Endothelial cell (in vitro differentiated cells): Measurements from ENCODE around the gene ACAD10. TPM values are rescaled to one million over a fixed set of nuclear protein-coding genes. Genes with fewer than 3 reads are reported as not detected.
"Not testable (repeated sequence)": the region's sequence is repeated elsewhere in the genome, so short reads cannot be mapped to it uniquely, and the experiment has no call there.

Experiments used
- DNase-seq: peaks from one replicate; pipeline ENCODE4 v3.0.0; 2021; ENCODE audit warnings: low spot score
- H3K27ac Mint-ChIP-seq: one replicate; pipeline ENCODE4 v1.8.0; 2021; ENCODE audit warnings: mixed read lengths, inconsistent platforms; ENCODE audit not compliant: unreplicated experiment
- H3K27me3 Mint-ChIP-seq: one replicate; pipeline ENCODE4 v1.8.0; 2021; ENCODE audit warnings: mild to moderate bottlenecking, moderate library complexity, mixed read lengths, inconsistent platforms; ENCODE audit not compliant: unreplicated experiment
- H3K36me3 Mint-ChIP-seq: one replicate; pipeline ENCODE4 v1.8.0; 2021; ENCODE audit warnings: mild to moderate bottlenecking, low read depth, mixed read lengths, inconsistent platforms; ENCODE audit not compliant: unreplicated experiment
- H3K4me1 Mint-ChIP-seq: one replicate; pipeline ENCODE4 v1.8.0; 2021; ENCODE audit warnings: mild to moderate bottlenecking, mixed read lengths, inconsistent platforms; ENCODE audit not compliant: unreplicated experiment
- H3K4me3 Mint-ChIP-seq: one replicate; pipeline ENCODE4 v1.8.0; 2021; ENCODE audit warnings: mild to moderate bottlenecking, mixed read lengths, inconsistent platforms; ENCODE audit not compliant: unreplicated experiment
- H3K9me3 Mint-ChIP-seq: one replicate; pipeline ENCODE4 v1.8.0; 2021; ENCODE audit warnings: mixed read lengths, inconsistent platforms; ENCODE audit not compliant: unreplicated experiment
- CTCF ChIP-seq: fragments of 200-600 bp; sonication (generic); IDR thresholded peaks from one replicate; pipeline ENCODE4 v1.5.0; 2021; ENCODE audit warnings: antibody characterized with exemption; ENCODE audit not compliant: unreplicated experiment
- total RNA-seq: library from RNA; stranded (reverse); fragmentation: NEBNext Ultra II Directional; extraction: Animal tissue kit (Norgen Biotek cat#: 25700); gene quantifications from one replicate; pipeline ENCODE4 v1.2.1, GENCODE V29; 2021; ENCODE audit not compliant: unreplicated experiment

ACAD10 gene
- total RNA-seq, 1 donor from 2014 or later = 26.8 TPM

DNA sequence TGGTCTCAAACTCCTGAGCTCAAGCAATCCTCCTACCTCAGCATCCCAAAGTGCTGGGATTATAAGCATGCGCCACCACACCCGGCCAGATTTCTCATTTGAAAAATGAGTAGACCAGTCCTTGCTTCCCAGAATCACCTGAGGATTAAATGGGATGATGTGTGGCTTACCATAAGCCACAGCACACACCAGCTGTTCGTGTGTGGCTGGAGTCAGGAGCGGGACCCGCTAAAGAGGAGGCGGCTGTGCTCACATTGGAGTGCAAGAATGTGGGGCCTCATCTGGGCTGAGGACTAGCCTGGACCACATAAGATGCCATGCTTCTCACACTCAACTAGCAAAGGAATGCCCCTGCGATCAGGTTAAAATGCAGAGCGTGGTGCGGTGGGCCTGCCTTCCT is 74.1 kb downstream of the ACAD10 start:
- Mint-ChIP-seq H3K9me3 (no peaks in the 10 kb centered on the region), H3K27me3 (peaks cover 9% of the 10 kb centered on the region), H3K4me1 (peaks cover 25% of the 10 kb centered on the region), H3K36me3 (no peaks in the 10 kb centered on the region), H3K27ac (no peak overlapping the region), H3K4me3 (no peak overlapping the region)
- no peak for DNase-seq
- TF ChIP-seq CTCF = no peak

DNA sequence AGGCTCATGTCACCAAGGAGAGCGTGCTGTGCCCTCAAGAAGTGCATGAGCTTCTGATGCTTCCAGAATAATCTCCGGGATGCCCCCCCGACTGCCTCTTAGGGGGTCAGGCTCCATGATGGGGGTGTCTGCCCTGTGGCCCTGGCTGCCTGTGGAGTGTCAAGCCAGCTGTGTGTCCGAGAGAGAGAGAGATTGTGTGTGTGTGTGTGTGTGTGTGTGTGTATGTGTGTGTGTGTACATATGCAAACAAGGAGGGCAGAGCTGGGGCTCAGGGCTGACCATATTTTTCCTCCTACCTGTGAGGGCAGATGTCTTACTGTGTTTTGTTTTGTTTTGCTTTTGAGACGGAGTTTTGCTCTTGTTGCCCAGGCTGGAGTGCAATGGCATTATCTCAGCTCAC is 75.2 kb downstream of the ACAD10 start:
- Mint-ChIP-seq H3K4me1 (peaks cover 29% of the 10 kb centered on the region), H3K36me3 (no peaks in the 10 kb centered on the region), H3K9me3 (no peaks in the 10 kb centered on the region), H3K27me3 (peaks cover 6% of the 10 kb centered on the region), H3K27ac (no peak overlapping the region), H3K4me3 (peak overlapping the region; percentile 56)
- DNase-seq = no peak
- TF ChIP-seq CTCF = no peak

DNA sequence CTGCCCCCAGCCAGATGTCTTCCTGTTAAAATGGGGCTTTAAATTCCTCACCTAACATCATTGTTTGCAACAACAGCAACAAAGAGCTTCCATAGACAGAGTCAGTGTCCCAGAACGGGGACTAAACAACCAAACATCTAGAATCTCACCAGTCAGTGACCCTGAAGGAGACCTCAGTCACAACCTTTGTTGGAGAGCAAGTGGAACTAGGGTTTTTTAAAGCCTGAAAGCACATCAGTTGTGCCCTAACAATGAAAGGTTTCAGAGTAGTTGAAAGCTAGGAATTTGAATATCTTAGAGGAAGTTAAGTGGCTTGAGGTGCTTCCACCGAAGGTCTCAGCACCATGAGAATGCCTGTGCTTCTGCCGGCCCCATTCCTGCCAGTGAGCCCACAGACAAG is 75.9 kb downstream of the ACAD10 start:
- Mint-ChIP-seq H3K36me3 (no peaks in the 10 kb centered on the region), H3K27ac (peak overlapping the region; percentile 86), H3K27me3 (peaks cover 9% of the 10 kb centered on the region), H3K9me3 (no peaks in the 10 kb centered on the region), H3K4me3 (no peak overlapping the region), H3K4me1 (peaks cover 33% of the 10 kb centered on the region)
- no peak for TF ChIP-seq CTCF
- DNase-seq = no peak

DNA sequence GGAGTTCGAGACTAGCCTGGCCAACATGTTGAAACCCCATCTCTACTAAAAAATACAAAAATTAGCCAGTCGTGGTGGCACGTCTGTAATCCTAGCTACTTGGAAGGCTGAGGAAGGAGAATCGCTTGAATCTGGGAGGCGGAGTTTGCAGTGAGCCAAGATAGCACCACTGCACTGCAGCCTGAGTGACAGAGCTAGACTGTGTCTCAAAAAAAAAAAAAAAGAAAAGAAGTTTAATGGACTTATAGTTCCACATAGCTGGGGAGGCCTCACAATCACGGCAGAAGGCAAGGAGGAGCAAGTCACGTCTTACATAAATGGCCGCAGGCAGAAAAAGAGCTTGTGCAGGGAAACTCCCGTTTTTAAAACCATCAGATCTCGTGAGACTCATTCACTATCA is 77.7 kb downstream of the ACAD10 start:
- not testable (repeated sequence) for H3K4me3 Mint-ChIP-seq, H3K27me3 Mint-ChIP-seq, H3K36me3 Mint-ChIP-seq, H3K9me3 Mint-ChIP-seq, DNase-seq, H3K27ac Mint-ChIP-seq
- peaks cover 44% of the 10 kb centered on the region for H3K4me1 Mint-ChIP-seq

DNA sequence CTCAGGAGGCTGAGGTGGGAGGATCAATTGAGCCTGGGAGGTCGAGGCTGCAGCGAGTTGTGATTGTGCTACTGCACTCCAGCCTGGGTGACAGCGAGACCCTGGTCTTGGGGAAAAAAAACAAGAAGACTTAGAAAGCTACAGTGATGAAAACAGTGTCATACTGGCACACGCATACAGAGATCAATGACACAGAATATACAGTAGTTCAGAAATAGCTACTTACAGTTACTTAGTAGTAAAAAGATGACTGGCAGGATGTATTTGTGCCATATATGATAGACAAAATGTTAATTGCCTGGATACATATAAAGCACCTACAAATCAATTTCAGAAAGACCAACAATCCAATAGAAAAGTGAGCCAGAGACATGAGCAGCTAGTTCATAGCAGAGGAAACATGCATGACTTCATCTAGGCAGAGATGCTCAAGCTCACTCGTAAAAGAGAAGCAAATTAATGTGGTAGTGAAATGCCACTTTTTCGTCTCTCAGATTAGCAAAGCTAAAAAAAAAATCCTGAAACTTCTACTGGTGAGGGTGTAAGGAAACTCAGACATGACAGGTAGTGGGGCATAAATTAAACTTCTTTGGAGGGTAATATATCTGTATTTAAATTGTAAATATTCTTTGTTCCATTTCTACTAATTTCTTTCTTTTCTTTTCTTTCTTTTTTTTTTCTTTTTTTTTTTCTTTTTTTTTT is 78.4 kb downstream of the ACAD10 start:
- Mint-ChIP-seq H3K9me3 (no peaks in the 10 kb centered on the region), H3K4me3 (no peak overlapping the region), H3K4me1 (peaks cover 44% of the 10 kb centered on the region), H3K27ac (no peak overlapping the region), H3K36me3 (peaks cover 3% of the 10 kb centered on the region), H3K27me3 (peaks cover 9% of the 10 kb centered on the region)
- no peak for TF ChIP-seq CTCF
- no peak for DNase-seq
